T-helper 22 cell (primary cell): ENCODE results near the gene TRPC3.

Experiments
- DNase-seq: peaks from one replicate; pipeline ENCODE4 v3.0.0-alpha.2; 2020; ENCODE audit warnings: low read depth

Gene TRPC3

GRCh38 chr4:121873604-121874003 is 78.3 kb downstream of the TRPC3 start:
- DNase-seq = no peak

DNA sequence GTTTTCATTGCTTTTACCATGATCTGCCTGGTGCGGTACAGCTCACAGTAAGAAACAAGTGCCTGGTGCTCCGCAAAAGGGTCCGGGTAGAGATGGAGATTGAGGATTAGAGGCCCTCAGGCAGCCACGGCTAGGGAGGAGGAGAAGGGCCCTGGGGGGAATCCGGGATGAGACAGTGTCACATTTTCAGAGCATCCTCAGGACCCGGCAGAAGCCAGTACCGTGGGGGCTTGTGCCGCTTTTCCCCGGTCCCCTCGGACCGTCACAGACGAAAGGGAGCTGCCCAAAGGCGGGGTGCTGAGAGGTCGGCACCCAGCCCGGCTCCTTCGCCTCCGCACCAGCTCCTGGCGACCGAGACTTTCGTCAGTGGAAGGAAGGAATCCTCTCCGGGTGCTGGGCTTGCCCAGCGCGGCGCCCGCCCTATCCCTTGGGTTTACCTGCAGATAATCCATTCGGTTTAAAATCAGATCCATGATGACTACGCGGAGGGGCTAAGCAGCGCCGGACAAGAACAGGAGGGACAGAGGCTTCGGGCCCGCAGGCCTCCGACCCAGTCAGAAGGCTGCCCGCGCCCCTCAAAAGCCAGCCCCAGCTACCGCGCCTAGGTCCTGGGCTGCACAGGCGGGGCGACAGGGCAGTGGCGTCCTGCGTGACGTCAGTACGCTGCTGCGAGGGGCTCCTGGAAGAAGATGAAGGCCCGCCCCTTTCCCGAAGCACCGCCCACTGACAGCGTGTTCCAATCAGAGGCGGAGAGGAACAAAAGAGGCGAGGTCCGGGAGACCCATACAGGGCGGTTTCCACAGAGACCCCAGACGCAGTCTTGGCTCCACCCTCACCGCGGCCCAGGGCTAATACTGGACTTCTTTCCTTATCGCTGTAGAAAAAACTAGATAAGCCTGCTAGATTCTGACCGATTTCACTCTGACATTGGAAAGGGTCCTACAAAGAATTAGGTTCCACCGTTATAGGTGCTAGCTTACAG is 81.7 kb downstream of the TRPC3 start, which contains the start of gene BBS7:
TSS of gene BBS7 (minus strand) at position 634 of the 982 bp plus-strand sequence. CDS start at position 473, 161 bp downstream.
- DNase-seq = peak; percentile 87

DNA sequence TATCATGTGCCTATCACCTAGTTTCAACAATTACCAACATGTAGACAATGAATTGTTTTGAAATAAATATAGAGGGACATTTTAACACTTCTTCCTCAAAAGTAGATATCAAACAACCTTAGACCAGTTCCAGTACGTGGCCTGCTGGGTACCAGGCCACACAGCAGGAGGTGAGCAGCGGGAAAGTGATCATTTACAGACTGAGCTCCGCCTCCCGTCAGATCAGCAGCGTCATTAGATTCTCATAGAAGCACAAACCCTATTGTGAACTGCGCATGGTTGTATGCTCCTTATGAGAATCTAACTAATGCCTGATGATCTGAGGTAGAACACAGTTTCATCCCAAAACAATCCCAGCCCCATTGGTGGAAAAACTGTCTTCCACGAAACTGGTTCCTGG is 88.1 kb downstream of the TRPC3 start:
- DNase-seq = no peak

- no peak for DNase-seq
Measured at GRCh38 chr4:121861426-121861825, 90.4 kb downstream of the TRPC3 start.

- DNase-seq = no peak
Measured at GRCh38 chr4:121860121-121860520, 91.7 kb downstream of the TRPC3 start.

DNA sequence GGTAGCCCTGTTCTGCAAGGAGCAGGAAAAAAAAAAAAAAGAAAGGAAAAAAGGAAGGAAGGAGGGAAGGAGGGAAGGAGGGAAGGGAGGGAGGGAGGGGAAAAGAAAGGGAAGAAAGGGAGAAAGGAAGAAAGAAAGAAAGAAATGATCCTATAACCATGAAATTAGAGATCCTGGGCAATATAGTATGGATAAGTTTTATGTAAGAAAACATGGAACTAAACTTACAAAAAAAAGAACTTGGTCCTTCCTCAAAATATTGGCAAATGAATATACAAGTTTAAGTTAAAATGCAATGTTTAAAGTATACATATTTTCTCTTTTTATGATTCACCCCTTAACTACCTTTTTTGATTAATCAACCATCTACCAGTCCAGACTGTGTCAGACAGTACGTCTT is 100.5 kb downstream of the TRPC3 start:
- DNase-seq = no peak

DNA sequence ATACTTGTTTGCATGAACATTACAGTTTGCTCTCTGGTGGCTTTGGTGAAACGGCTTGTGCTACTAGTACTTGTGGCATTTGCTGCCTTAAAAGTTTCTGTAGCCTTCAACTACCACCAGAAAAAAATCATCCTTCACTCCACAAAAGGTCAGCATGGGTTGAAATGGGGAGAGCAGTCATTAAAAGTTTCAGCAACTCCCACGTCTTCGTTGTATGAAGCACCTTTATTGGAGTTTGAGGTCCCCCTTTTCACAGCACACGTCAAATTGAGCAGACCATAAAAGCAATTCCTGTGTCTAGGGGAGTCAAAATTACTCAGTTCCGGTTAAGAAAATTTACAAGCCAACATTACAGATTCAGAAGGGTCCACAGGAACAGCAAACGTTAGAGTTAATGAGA is 105.2 kb downstream of the TRPC3 start:
- no peak for DNase-seq

DNA sequence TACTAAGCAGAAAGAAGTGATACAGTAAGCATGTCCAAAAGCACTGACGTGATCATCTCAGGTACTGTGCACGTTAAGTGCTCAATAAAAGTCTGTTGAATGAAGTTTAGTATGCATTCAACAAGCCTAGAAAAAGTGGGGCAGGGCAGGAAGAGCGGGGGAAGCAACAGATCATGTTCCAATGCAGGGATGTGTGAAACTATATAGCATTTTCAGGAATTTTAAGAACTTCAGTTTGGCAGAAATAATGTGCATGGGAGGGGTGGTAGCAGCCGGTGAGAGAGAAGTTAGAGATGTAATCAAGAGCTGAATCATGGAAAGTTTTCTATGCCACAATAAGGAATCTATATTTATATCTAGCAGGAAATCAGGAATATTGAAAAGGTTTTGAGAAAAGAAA is 109.0 kb downstream of the TRPC3 start:
- no peak for DNase-seq

- DNase-seq = no peak
Measured at GRCh38 chr4:121838136-121838535, 113.7 kb downstream of the TRPC3 start.

DNA sequence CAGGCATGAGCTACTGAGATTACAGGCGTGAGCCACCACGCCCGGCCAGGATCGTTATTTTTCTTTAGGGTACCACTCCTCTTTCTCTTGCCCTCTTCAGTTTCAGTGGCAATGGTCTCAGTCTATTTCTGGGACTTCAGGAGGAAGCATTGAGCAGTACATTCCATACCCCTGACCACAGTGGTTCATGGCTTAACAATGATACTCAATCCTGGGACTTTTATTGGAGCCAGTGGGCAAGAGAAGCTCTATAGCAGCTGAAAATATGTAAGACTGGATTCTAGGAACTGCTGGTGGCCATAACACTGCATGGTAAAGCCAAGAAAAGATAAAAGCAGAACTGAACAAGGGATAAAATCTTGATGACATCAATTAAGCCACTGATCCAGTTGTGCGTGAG is 122.3 kb downstream of the TRPC3 start:
- DNase-seq = no peak
